BLaER1 treated with 17β-estradiol and CSF1 and Interleukin-3, amounts not matched to agents 10 nM and 100 nM (cell line): ENCODE results near the gene SCFD2.
"Not testable (repeated sequence)": the region's sequence is repeated elsewhere in the genome, so short reads cannot be mapped to it uniquely, and the experiment has no call there.

Experiments used
- H3K27ac ChIP-seq, 11 experiments: shearing (Covaris generic); formaldehyde crosslinking; 2 replicates each; pipeline ENCODE4 v1.8.1; 2022
- H3K27me3 ChIP-seq, 11 experiments: shearing (Covaris generic); formaldehyde crosslinking; 2 replicates each; pipeline ENCODE4 v1.8.1; 2022
- H3K36me3 ChIP-seq, 11 experiments: shearing (Covaris generic); formaldehyde crosslinking; 2 replicates each; pipeline ENCODE4 v1.8.1; 2022
- H3K4me1 ChIP-seq, 10 experiments: shearing (Covaris generic); formaldehyde crosslinking; 2 replicates each; pipeline ENCODE4 v1.8.1; 2022
- H3K4me2 ChIP-seq, 11 experiments: shearing (Covaris generic); formaldehyde crosslinking; 2 replicates each; pipeline ENCODE4 v1.8.1; 2022
- H3K4me3 ChIP-seq, 10 experiments: shearing (Covaris generic); formaldehyde crosslinking; 2 replicates each; pipeline ENCODE4 v1.8.1; 2022
- H3K9ac ChIP-seq, 11 experiments: shearing (Covaris generic); formaldehyde crosslinking; 2 replicates each; pipeline ENCODE4 v1.8.1; 2022
- H3K9me3 ChIP-seq, 11 experiments: shearing (Covaris generic); formaldehyde crosslinking; replicated peaks in 1 of 11; 2 replicates each; pipeline ENCODE4 v1.8.1; 2022
- H4K20me1 ChIP-seq, 11 experiments: shearing (Covaris generic); formaldehyde crosslinking; 2 replicates each; pipeline ENCODE4 v1.8.1; 2022
- Cebpa-rat ChIP-seq, 11 experiments: shearing (Covaris generic); IDR thresholded peaks; 2 replicates each; pipeline ENCODE4 v1.8.1; 2022

The SCFD2 gene

DNA sequence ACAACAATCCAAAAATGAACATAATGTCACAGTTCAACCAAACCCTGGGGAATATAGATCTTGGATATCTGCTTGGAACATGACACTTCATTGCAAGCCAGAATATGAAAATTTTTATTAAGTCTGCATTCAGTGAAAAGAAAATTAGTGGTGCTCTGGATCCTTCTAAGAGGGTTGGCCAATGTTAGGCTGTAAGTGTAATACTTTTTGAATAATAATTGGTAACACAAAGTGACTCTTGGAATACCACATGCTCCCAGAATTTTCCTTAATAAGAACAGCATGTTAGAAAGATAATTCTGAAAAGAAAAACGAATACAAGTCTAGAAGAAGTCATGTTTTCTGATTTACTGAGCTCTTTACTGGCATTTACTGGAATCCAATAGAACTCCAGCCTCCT is 328.0 kb downstream of the SCFD2 start:
- H3K27ac ChIP-seq: no peak overlapping the region
- no peak overlapping the region for H3K9ac ChIP-seq
- H3K9me3 ChIP-seq: peaks cover 21 to 33% (median 28%) of the 10 kb centered on the region in 11 experiments
- peaks cover 0 to 6% (median 0%) of the 10 kb centered on the region in 11 experiments; a peak in 3 of 22 replicates for H3K36me3 ChIP-seq
- peaks cover 0 to 14% (median 7%) of the 10 kb centered on the region in 10 experiments; a peak in 19 of 20 replicates for H3K4me1 ChIP-seq
- H4K20me1 ChIP-seq: no peaks in the 10 kb centered on the region
- no peak overlapping the region for H3K4me3 ChIP-seq
- H3K4me2 ChIP-seq: no peak overlapping the region
- H3K27me3 ChIP-seq: no peaks in the 10 kb centered on the region
- no peak for TF ChIP-seq Cebpa-rat (IDR thresholded peaks at IDR 0.05)

DNA sequence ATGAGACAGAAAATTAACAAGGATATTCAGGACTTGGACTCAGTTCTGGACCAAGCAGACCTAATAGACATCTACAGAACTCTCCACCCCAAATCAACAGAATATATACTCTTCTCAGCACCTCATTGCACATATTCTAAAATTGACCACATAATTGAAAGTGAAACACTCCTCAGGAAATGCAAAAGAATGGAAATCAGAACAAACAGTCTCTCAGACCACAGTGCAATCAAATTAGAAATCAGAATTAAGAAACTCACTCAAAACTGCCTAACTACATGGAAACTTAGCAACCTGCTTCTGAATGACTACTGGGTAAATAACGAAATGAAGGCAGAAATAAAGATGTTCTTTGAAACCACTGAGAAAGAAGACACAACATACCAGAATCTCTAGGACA is 333.0 kb downstream of the SCFD2 start:
- H3K4me1 ChIP-seq, H4K20me1 ChIP-seq, H3K27ac ChIP-seq, H3K4me3 ChIP-seq, H3K9ac ChIP-seq, H3K27me3 ChIP-seq: not testable (repeated sequence)
- Histone ChIP-seq H3K36me3 (peaks cover 0 to 11% (median 8%) of the 10 kb centered on the region in 11 experiments; a peak in 8 of 22 replicates), H3K9me3 (peaks cover 50 to 60% (median 56%) of the 10 kb centered on the region in 11 experiments), H3K4me2 (peak overlapping the region in 7 of 11 experiments; percentile 20 to 48 (median 28); a peak in 5 of 22 replicates)

DNA sequence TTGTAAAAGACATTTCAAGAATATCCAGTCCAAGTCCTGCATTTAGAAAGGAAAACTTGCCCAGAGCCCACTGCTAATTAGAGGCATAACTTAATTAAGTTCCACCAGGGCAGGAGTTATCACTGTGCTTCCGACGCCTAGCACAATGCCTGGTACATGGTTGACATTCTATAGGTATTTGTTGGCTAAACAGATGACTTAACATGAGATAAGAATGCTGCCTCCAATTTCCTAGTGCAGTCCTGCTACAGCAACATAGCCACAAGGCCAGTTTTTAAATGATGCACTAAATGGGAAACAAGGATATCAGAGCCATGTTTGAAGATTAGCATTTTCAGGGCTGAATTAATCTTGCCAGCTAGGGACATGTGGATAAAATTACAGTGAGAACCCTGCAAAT is 339.6 kb downstream of the SCFD2 start:
- TF ChIP-seq Cebpa-rat (IDR thresholded peaks at IDR 0.05): no peak
- Histone ChIP-seq H3K9me3 (peaks cover 12 to 14% (median 13%) of the 10 kb centered on the region in 11 experiments), H3K9ac (no peak overlapping the region), H3K4me3 (no peak overlapping the region), H3K27me3 (no peaks in the 10 kb centered on the region), H4K20me1 (no peaks in the 10 kb centered on the region), H3K4me1 (no peaks in the 10 kb centered on the region), H3K4me2 (no peak overlapping the region), H3K36me3 (peaks cover 0 to 11% (median 6%) of the 10 kb centered on the region in 11 experiments; a peak in 5 of 22 replicates), H3K27ac (no peak overlapping the region)

GRCh38 chr4:53023677-53024299 is 342.1 kb downstream of the SCFD2 start:
- no peaks in the 10 kb centered on the region for H3K4me1 ChIP-seq
- no peak overlapping the region for H3K27ac ChIP-seq
- H3K4me2 ChIP-seq: no peak overlapping the region
- no peaks in the 10 kb centered on the region for H3K9me3 ChIP-seq
- H4K20me1 ChIP-seq: no peaks in the 10 kb centered on the region
- TF ChIP-seq Cebpa-rat (IDR thresholded peaks at IDR 0.05): no peak
- no peak overlapping the region for H3K9ac ChIP-seq
- H3K36me3 ChIP-seq: 0 out of 22 replicates have a peak, but pooled peaks cover 0 to 3% (median 0%) of the 10 kb centered on the region in 11 experiments
- no peaks in the 10 kb centered on the region for H3K27me3 ChIP-seq
- no peak overlapping the region for H3K4me3 ChIP-seq

- no peak for TF ChIP-seq Cebpa-rat (IDR thresholded peaks at IDR 0.05)
- H3K27ac ChIP-seq: no peak overlapping the region
- H3K4me3 ChIP-seq: no peak overlapping the region
- no peaks in the 10 kb centered on the region for H4K20me1 ChIP-seq
- H3K9me3 ChIP-seq: no peaks in the 10 kb centered on the region
- H3K4me1 ChIP-seq: no peaks in the 10 kb centered on the region
- H3K9ac ChIP-seq: no peak overlapping the region
- H3K27me3 ChIP-seq: no peaks in the 10 kb centered on the region
- H3K4me2 ChIP-seq: no peak overlapping the region
- 0 out of 22 replicates have a peak, but pooled peaks cover 0 to 3% (median 0%) of the 10 kb centered on the region in 11 experiments for H3K36me3 ChIP-seq
Observed at GRCh38 chr4:53022513-53023100, 343.3 kb downstream of the SCFD2 start.

DNA sequence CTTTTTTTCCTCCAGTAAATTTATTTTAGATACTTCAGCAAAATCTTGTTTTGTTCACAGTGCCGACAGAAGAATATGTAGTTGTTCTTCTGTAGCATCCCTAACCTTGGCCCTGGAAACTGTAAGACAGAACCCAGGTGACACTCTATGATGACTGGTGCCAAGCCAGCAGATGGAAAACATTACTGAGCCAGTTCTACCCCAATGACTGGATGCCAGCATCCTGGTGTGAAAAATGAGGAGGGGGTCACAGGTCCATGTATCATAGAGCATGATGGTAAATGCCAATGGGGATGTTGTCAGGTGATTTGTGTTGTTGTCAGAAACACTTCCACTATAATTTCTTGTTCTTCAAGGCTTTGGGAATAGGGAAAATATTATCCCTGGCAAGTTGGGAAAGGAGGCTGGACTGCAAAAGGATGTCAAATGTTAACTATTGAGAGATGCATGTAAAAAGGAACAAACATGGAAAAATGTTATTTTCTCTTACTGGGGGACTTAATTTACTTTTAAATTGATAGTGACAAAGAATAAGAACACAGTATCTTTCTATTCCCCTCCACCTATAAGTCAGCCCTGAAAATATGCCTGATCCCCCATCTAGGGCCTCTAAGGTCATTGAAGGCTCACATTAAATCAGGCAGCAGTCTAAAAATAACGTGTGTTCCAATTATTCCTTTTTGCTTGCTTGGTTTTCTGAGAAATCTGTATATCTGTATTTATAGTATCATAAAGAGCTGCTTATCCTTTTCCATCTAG is 343.9 kb downstream of the SCFD2 start:
- no peak overlapping the region for H3K27ac ChIP-seq
- H4K20me1 ChIP-seq: no peaks in the 10 kb centered on the region
- 0 out of 22 replicates have a peak, but pooled peaks cover 0 to 3% (median 0%) of the 10 kb centered on the region in 11 experiments for H3K36me3 ChIP-seq
- H3K4me3 ChIP-seq: no peak overlapping the region
- H3K9me3 ChIP-seq: no peaks in the 10 kb centered on the region
- H3K4me1 ChIP-seq: no peaks in the 10 kb centered on the region
- H3K27me3 ChIP-seq: no peaks in the 10 kb centered on the region
- no peak overlapping the region for H3K9ac ChIP-seq
- H3K4me2 ChIP-seq: no peak overlapping the region
- TF ChIP-seq Cebpa-rat (IDR thresholded peaks at IDR 0.05): no peak

DNA sequence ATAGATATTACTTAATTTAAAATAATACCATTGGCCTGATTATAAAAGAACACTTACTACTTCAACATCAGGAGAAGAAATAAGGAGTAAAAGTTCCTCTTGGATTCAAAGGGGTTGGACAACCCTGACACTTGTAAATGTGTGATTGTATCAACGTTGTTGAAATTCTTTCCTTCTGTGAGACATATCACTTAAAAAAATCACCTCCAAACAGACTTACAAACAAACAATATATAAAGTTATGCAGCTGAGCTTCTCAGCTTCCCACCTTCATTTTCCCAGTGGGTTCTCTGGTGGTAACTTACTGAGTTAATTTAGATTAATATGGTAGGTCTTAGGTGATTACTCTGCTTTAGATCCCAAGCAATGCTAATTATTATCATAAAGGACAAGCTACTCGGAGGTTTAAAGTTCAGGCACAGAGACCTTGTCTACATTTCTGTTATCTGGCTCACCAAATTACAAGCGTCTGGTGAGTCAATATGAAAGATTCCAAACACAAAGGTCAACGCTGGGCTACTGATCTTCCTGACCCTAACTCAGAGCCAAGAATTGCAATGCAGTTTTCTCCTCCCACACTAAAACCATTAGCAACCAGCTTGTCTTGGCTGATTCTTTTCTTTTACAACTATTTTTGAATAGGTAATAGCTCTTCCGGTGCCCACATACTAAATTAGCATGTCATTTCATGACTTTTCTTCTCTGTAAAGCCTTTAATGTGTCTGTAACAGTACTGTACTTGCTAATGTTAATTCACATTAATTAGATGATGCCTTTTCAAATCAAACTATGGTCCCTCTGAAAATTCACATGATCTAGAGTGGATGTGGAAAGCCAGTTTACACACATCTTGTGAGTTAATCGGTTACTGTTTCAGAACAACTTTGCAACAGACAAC is 346.1 kb downstream of the SCFD2 start:
- no peak overlapping the region for H3K9ac ChIP-seq
- no peaks in the 10 kb centered on the region for H3K27me3 ChIP-seq
- no peaks in the 10 kb centered on the region for H3K9me3 ChIP-seq
- H3K36me3 ChIP-seq: 0 out of 22 replicates have a peak, but pooled peaks cover 0 to 2% (median 0%) of the 10 kb centered on the region in 11 experiments
- H3K4me3 ChIP-seq: no peak overlapping the region
- H4K20me1 ChIP-seq: no peaks in the 10 kb centered on the region
- no peak for TF ChIP-seq Cebpa-rat (IDR thresholded peaks at IDR 0.05)
- H3K27ac ChIP-seq: no peak overlapping the region
- no peak overlapping the region for H3K4me2 ChIP-seq
- no peaks in the 10 kb centered on the region for H3K4me1 ChIP-seq

DNA sequence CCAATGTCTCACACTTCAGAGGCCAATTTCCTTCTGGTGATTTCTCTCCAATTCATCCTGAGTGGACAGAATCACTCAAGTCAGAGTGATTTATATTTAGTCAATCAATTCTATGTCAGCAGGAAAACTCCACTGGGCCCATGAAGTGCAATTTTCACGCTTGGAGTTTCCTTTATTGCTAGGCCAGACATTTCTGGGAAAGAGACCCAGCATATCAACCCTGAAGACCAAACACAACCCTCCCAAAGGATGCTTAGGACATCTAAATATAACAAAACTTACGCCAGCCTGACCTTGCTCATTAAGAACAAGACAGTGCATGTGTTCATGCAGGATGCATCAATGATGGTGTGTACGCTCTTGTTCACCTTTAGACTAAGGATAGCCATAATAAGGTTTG is 347.4 kb downstream of the SCFD2 start:
- Histone ChIP-seq H4K20me1 (no peaks in the 10 kb centered on the region), H3K9ac (no peak overlapping the region), H3K27ac (no peak overlapping the region), H3K27me3 (no peaks in the 10 kb centered on the region), H3K4me2 (no peak overlapping the region), H3K4me1 (peaks cover 0 to 7% (median 2%) of the 10 kb centered on the region in 10 experiments; a peak in 13 of 20 replicates), H3K9me3 (no peaks in the 10 kb centered on the region), H3K36me3 (no peaks in the 10 kb centered on the region), H3K4me3 (no peak overlapping the region)
- no peak for TF ChIP-seq Cebpa-rat (IDR thresholded peaks at IDR 0.05)
